K562 (cell line): ENCODE measurements around the gene ENO3. TPM values are rescaled to one million over a fixed set of nuclear protein-coding genes. Genes with fewer than 3 reads are reported as not detected.

Experiments used
- ATAC-seq: fragments of 200-7000 bp; cut with Tn5 transposase; 3 replicates; pipeline ENCODE4 v1.9.1; 2020; ENCODE audit warnings: moderate library complexity
- BruUV-seq: library from RNA; stranded (reverse); fragments of 400-500 nt; replicated peaks from 2 replicates; lab custom pipeline; 2021; lab: Mats Ljungman, UMichigan
- CTCF ChIA-PET: fragments of 300-600 bp; formaldehyde crosslinking; extraction: SDS; loops from one replicate; lab custom pipeline; 2021; ENCODE audit warnings: low intra/inter-chr PET ratio; lab: Yijun Ruan, JAX
- POLR2A ChIA-PET: fragments of 300-600, 350-650 bp; sonication (Branson Sonifier 250); formaldehyde crosslinking; extraction: SDS; loops from one replicate; lab custom pipeline; 2021; ENCODE audit warnings: antibody characterized with exemption, inconsistent platforms; lab: Yijun Ruan, JAX
- DNase-seq, 4 experiments: peaks; one replicate each; pipeline versions ENCODE4 v3.0.0 to v3.0.0-alpha.2; 2011 to 2018; ENCODE audit warnings: low spot score in 3 of 4, mixed read lengths in 3 of 4; ENCODE audit errors: extremely low read depth in 1 of 4
- FAIRE-seq: peaks from 2 replicates; lab custom pipeline; 2011; peaks lifted over from hg19 to GRCh38; lab: Jason Lieb, UNC
- H2AFZ ChIP-seq: 2 replicates; pipeline ENCODE4 v1.6.0; 2011; ENCODE audit warnings: low read depth, low read length, control low read depth, inconsistent platforms
- H3K27ac ChIP-seq: fragments of 200-600 bp; 3 replicates; pipeline ENCODE4 v1.8.0; 2011; ENCODE audit warnings: low read depth, mild to moderate bottlenecking, control low read depth, inconsistent platforms, low read length, moderate library complexity, mixed read lengths; ENCODE audit errors: extremely low read depth
- H3K27me3 ChIP-seq, 2 experiments: fragments of 300-600 bp in 1 of 2; 2 replicates in 1 of 2; 3 replicates in 1 of 2; pipeline versions ENCODE4 v1.6.0 to v1.8.0; 2011; ENCODE audit warnings: inconsistent platforms in 2 of 2, low read length in 2 of 2, mild to moderate bottlenecking in 1 of 2, mixed read lengths in 1 of 2, moderate library complexity in 1 of 2; ENCODE audit not compliant: control insufficient read depth in 2 of 2, insufficient read depth in 2 of 2
- H3K36me3 ChIP-seq: fragments of 300-600 bp; 3 replicates; pipeline ENCODE4 v1.8.0; 2011; ENCODE audit warnings: mild to moderate bottlenecking, low read length, inconsistent platforms; ENCODE audit not compliant: control insufficient read depth, insufficient read depth
- H3K4me1 ChIP-seq, 2 experiments: fragments of 200-600 bp in 1 of 2; replicated peaks in 1 of 2; 2 replicates in 1 of 2; 3 replicates in 1 of 2; pipeline versions ENCODE4 v1.5.1 to v1.8.0; 2011; ENCODE audit warnings: inconsistent platforms in 2 of 2, low read length in 2 of 2, mild to moderate bottlenecking in 1 of 2, mixed read lengths in 1 of 2, moderate library complexity in 1 of 2; ENCODE audit not compliant: control insufficient read depth in 2 of 2, insufficient read depth in 2 of 2
- H3K4me2 ChIP-seq: 2 replicates; pipeline ENCODE4 v1.6.1; 2011; ENCODE audit warnings: low read length, control low read depth, inconsistent platforms, mixed read lengths; ENCODE audit not compliant: insufficient read depth
- H3K4me3 ChIP-seq: fragments of 200-600 bp; sonication (generic), shearing (Covaris generic); 2 replicates; pipeline ENCODE4 v1.5.1; 2016; ENCODE audit warnings: control low read depth, inconsistent platforms
- H3K79me2 ChIP-seq: fragments of 200-600 bp; 3 replicates; pipeline ENCODE4 v1.8.0; 2011; ENCODE audit warnings: low read length, inconsistent platforms; ENCODE audit not compliant: control insufficient read depth, insufficient read depth
- H3K9ac ChIP-seq, 2 experiments: 2 replicates each; pipeline versions ENCODE4 v1.6.0 to v1.6.1; 2011; ENCODE audit warnings: low read depth in 2 of 2, low read length in 2 of 2, control low read depth in 1 of 2, inconsistent platforms in 1 of 2, mild to moderate bottlenecking in 1 of 2, mixed read lengths in 1 of 2; ENCODE audit not compliant: insufficient read depth in 1 of 2
- H3K9me1 ChIP-seq: one replicate; pipeline ENCODE4 v1.6.0; 2011; ENCODE audit warnings: inconsistent platforms, mild to moderate bottlenecking, low read length, moderate library complexity; ENCODE audit not compliant: control insufficient read depth, insufficient read depth
- H3K9me3 ChIP-seq: replicated peaks from 2 replicates; pipeline ENCODE4 v1.5.1; 2011; ENCODE audit warnings: low read depth, low read length, inconsistent platforms; ENCODE audit not compliant: control insufficient read depth, insufficient read depth
- H4K20me1 ChIP-seq: replicated peaks from 2 replicates; pipeline ENCODE4 v1.6.1; 2011; ENCODE audit warnings: low read length, inconsistent platforms, mixed read lengths; ENCODE audit not compliant: control insufficient read depth, insufficient read depth
- AFF4 ChIP-seq: sonication (generic); formaldehyde crosslinking; IDR thresholded peaks from 2 replicates; pipeline ENCODE4 v1.8.0; 2023; ENCODE audit warnings: mild to moderate bottlenecking, missing genetic modification reagents
- ARID1B ChIP-seq: fragments of 450-650 bp; IDR thresholded peaks from 2 replicates; pipeline ENCODE4 v1.6.1; 2016; ENCODE audit warnings: antibody characterized with exemption, mild to moderate bottlenecking, inconsistent platforms
- ATF7 ChIP-seq: fragments of 450-650 bp; IDR thresholded peaks from 2 replicates; pipeline ENCODE4 v1.7.1; 2014; ENCODE audit warnings: mild to moderate bottlenecking, moderate library complexity
- CXXC5 ChIP-seq: fragments of 250-450 bp; sonication (Bioruptor Pico); IDR thresholded peaks from 2 replicates; pipeline ENCODE4 v1.8.0; 2022; ENCODE audit warnings: inconsistent platforms, mild to moderate bottlenecking, moderate library complexity
- EP400 ChIP-seq: fragments of 450-650 bp; IDR thresholded peaks from 2 replicates; pipeline ENCODE4 v1.6.1; 2017; ENCODE audit warnings: antibody characterized with exemption, mild to moderate bottlenecking, moderate library complexity
- FOS ChIP-seq: IDR thresholded peaks from 3 replicates; pipeline ENCODE4 v1.6.1; 2011; ENCODE audit not compliant: insufficient read length; ENCODE audit errors: extremely low read depth
- FOSL1 ChIP-seq: fragments of 200-800 bp; sonication (Bioruptor generic); conservative IDR thresholded peaks from 2 replicates; pipeline ENCODE4 v1.6.1; 2016; ENCODE audit warnings: missing genetic modification characterization, missing compliant biosample characterization
- GATAD2B ChIP-seq: fragments of 450-650 bp; IDR thresholded peaks from 2 replicates; pipeline ENCODE4 v1.6.1; 2017; ENCODE audit warnings: mild to moderate bottlenecking, borderline replicate concordance
- L3MBTL2 ChIP-seq: fragments of 450-650 bp; IDR thresholded peaks from 2 replicates; pipeline ENCODE4 v1.6.1; 2016; ENCODE audit warnings: mild to moderate bottlenecking, moderate library complexity
- NFATC3 ChIP-seq: fragments of 450-650 bp; IDR thresholded peaks from 2 replicates; pipeline ENCODE4 v1.6.1; 2017; ENCODE audit warnings: mild to moderate bottlenecking
- PTRF ChIP-seq: fragments of 450-650 bp; IDR thresholded peaks from 2 replicates; pipeline ENCODE4 v1.6.1; 2016; ENCODE audit warnings: mild to moderate bottlenecking, missing genetic modification characterization, missing compliant biosample characterization
- RBFOX2 ChIP-seq: fragments of 200-400 bp; formaldehyde crosslinking; IDR thresholded peaks from 2 replicates; pipeline ENCODE4 v1.6.1; 2017; ENCODE audit warnings: low read depth, mild to moderate bottlenecking, low read length, moderate library complexity
- STAT6 ChIP-seq: sonication (generic); formaldehyde crosslinking; IDR thresholded peaks from 2 replicates; pipeline ENCODE4 v1.8.1; 2023; ENCODE audit warnings: mild to moderate bottlenecking, missing genetic modification reagents
- TRIM24 ChIP-seq, 2 experiments: fragments of 450-650 bp; IDR thresholded peaks; 2 replicates each; pipeline ENCODE4 v1.6.1; 2016
- ZSCAN32 ChIP-seq: fragments of 450-650 bp; formaldehyde crosslinking; IDR thresholded peaks from 2 replicates; pipeline ENCODE4 v1.4.0; 2020; ENCODE audit warnings: mild to moderate bottlenecking, moderate library complexity
- WGBS: fragments of 100-300 bp; shearing (Covaris generic); methylation state at CpG from one replicate; pipeline ENCODE4 v1.1.6; 2016; ENCODE audit warnings: low coverage, mixed read lengths; ENCODE audit not compliant: insufficient coverage; ENCODE audit errors: missing lambda C conversion rate; 5-methylcytosine and 5-hydroxymethylcytosine counted together
- in situ Hi-C: fragments of 300-500 bp; cut with MboI; formaldehyde crosslinking; loops from 4 replicates; pipeline ENCODE4 v1.15.0; 2018; ENCODE audit warnings: inconsistent platforms, mixed read lengths
- intact Hi-C: fragments of 100-400 bp; cut with micrococcal nuclease; formaldehyde crosslinking; loops from 2 replicates; pipeline ENCODE4 v1.14.2; 2022
- polyA plus RNA-seq, 8 experiments: library from polyadenylated mRNA; depleted of rRNA in 4 of 8; stranded (reverse) in 5 of 8; unstranded in 3 of 8; fragments of >200 nt; fragmentation: Nextera tagmentation in 2 of 8; fragmentation: Illumina TruSeq in 1 of 8; extraction: Ambion mirVana in 2 of 8; extraction: Trizol in 1 of 8; gene quantifications; 2 replicates each; pipeline versions ENCODE4 v1.2.1 to v1.2.3, GENCODE V29; 2011 to 2014; ENCODE audit warnings: inconsistent platforms in 1 of 8, missing spikeins in 1 of 8
- total RNA-seq, 7 experiments: library from RNA; depleted of rRNA in 6 of 7; stranded (reverse); fragments of >200 nt in 6 of 7; fragmentation: Illumina TruSeq in 2 of 7; extraction: Trizol in 2 of 7; gene quantifications; 2 replicates each; pipeline versions ENCODE4 v1.2.1 to v1.2.3, GENCODE V29; 2011 to 2021; ENCODE audit warnings: low replicate concordance in 1 of 7

The ENO3 gene
- total and polyA plus RNA-seq, 9 of the 15 experiments (the other 6 are each of a cell fraction or from before 2014, with no cell fraction given) = 5.7 to 17.2 (median 9.9) TPM

GRCh38 chr17:4969047-4969550 is 18.2 kb downstream of the ENO3 start:
- ChIA-PET POLR2A (interaction anchor here (0.6 to 1.4 kb wide), 5 partner anchors 10 to 864 kb away, joined by 3 to 8 read pairs (median 6); partner anchors contain the start of gene CAMTA2), CTCF (no interaction called here)
- in situ Hi-C loops = no loop called here
- peaks cover 26% of the 10 kb centered on the region for H3K79me2 ChIP-seq
- peak in 1 of 4 experiments; percentile 45 for DNase-seq
- 96% methylated on average over 4 of the region's 15 CpGs for WGBS
- H3K4me3 ChIP-seq = no peak overlapping the region
- peaks cover 23 to 26% of the 10 kb centered on the region in 2 experiments for H3K4me1 ChIP-seq
- no peaks in the 10 kb centered on the region for H3K9me1 ChIP-seq
- intact Hi-C loops = loop anchor here (10.0 kb wide), 1 partner anchor 64 kb away; the partner anchor contains the start of gene CHRNE
- H3K27me3 ChIP-seq = no peaks in the 10 kb centered on the region
- H2AFZ ChIP-seq = no peak overlapping the region
- H3K4me2 ChIP-seq = peak overlapping the region; percentile 89
- ATAC-seq = no peak
- H3K27ac ChIP-seq = peak overlapping the region; percentile 95; the same call in 2 of the 3 replicates
- peak overlapping the region; percentile 89 to 94; a peak in 3 of 4 replicates for H3K9ac ChIP-seq
- peaks cover 58% of the 10 kb centered on the region; the same call in 2 of the 3 replicates for H3K36me3 ChIP-seq
- no peaks in the 10 kb centered on the region for H4K20me1 ChIP-seq
- no TSS peak for BruUV-seq
- FAIRE-seq = no peak
- H3K9me3 ChIP-seq = no peaks in the 10 kb centered on the region
- no peak for TF ChIP-seq PTRF
- TF ChIP-seq NFATC3 = peak; percentile 86
- peak; percentile 42; the same call in 1 of the 2 replicates for TF ChIP-seq ATF7
- TF ChIP-seq FOS = peak; percentile 19
- peak; percentile 15 for TF ChIP-seq CXXC5 (CRISPR knock-in tag)
- TF ChIP-seq STAT6 (CRISPR knock-in tag) = no peak
- TF ChIP-seq EP400 = peak; percentile 42; the same call in 1 of the 2 replicates
- TF ChIP-seq FOSL1 (tag) = peak; percentile 96
- no peak for TF ChIP-seq AFF4 (CRISPR knock-in tag)
- no peak for TF ChIP-seq GATAD2B
- peak; percentile 45; the same call in 1 of the 2 replicates for TF ChIP-seq ARID1B
- TF ChIP-seq ZSCAN32 = peak; percentile 61; the same call in 1 of the 2 replicates
- peak; percentile 48 for TF ChIP-seq RBFOX2
- no peak for TF ChIP-seq TRIM24 (IDR thresholded peaks at IDR 0.05)
- 0 out of 2 replicates have a peak, but pooled peaks have one; percentile 26 for TF ChIP-seq L3MBTL2
